DMS 273 (cell line): ENCODE results near the gene PPP3CA.

ENCODE experiments used
- DNase-seq: peaks from one replicate; lab custom pipeline; 2025; ENCODE audit not compliant: unreplicated experiment; lab: John Stamatoyannopoulos, UW

The PPP3CA gene

DNA sequence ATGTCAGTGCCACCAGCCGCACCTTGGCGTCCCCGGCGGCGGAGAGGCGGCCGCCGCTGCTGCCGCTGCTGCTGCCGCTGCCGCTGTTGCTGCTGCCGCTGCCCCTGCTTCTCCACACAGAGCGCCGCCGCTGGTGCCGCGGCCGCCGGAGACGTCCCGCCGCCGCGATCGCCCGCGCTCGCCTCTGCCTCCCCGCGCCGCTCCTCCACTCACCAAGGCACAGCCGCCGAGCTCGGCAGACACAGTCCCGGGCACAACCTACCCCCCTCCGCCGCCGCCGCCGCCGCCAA lies at the start of gene PPP3CA:
Gene PPP3CA (minus strand): TSS at position 260 of the 290 bp plus-strand sequence.
- DNase-seq = no peak

- no peak for DNase-seq
Measured at GRCh38 chr4:101393256-101393655, 45.9 kb upstream of the PPP3CA start.

DNA sequence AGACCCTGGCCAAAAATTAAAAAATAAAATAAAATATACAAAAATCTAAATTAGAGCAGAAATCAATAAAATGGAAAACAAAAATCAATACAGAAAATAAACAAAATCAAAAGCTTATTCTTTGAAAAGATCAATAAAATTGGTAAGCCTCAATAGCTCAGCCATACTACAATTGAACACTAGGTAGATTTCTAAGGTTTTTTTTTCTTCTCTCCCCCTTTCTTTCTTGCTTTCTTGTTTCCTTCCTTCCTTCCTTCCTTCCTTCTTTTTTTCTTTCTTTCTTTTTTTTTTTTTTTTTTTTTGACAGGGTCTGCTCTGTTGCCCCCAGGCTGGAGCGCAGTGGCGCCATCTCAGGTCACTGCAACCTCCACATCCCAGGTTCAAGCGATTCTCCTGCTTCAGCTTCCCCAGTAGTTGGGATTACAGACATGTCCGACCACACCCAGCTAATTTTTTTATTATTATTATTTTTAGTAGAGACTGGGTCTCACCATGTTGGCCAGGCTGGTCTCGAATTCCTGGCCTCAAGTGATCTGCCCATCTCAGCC lies 23.4 kb upstream of the PPP3CA start:
- DNase-seq = no peak

DNA sequence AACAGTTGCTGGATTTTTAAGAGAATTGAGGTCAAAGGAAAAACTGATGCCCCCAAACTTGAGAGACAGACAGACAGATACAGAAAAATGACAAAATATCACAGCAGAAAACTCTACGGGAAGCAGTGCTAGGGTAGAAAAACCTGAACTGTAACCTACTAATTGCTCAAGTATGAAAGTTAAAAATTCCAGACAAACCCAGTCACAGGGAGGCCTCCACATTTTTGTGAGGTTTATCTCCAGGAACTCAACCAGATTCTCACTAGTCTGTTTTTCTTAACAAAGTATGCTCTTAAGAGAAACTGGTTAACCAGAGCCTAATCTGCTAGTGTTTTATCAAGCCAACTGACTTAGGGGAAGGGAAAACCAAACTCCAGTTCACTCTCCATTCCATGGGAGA lies 19.9 kb upstream of the PPP3CA start:
- no peak for DNase-seq

GRCh38 chr4:101366331-101366730 lies 19.0 kb upstream of the PPP3CA start:
- DNase-seq = no peak

GRCh38 chr4:101357751-101358150 lies 10.4 kb upstream of the PPP3CA start:
- no peak for DNase-seq

DNA sequence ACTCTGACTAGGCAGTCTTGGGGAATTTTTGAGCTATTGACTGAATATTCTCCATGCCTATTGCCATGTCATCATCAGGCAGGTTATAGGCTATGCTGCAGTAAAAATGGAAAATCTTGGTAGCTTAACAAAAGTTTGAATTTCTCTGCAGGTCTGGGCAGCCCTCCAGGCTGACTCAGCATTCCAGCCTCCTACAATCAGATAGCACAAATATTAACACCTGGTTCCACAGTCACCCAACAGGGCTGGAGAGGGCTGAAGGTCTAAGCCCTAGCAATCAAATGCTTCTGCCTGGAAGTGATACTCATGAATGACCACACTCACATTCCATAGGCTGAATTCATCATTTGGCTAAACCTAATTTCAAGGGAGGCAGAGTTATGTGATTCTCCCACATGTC lies 9.6 kb upstream of the PPP3CA start:
- DNase-seq = peak; percentile 14

- DNase-seq = no peak
Measured at GRCh38 chr4:101355767-101356702, 8.7 kb upstream of the PPP3CA start.

DNA sequence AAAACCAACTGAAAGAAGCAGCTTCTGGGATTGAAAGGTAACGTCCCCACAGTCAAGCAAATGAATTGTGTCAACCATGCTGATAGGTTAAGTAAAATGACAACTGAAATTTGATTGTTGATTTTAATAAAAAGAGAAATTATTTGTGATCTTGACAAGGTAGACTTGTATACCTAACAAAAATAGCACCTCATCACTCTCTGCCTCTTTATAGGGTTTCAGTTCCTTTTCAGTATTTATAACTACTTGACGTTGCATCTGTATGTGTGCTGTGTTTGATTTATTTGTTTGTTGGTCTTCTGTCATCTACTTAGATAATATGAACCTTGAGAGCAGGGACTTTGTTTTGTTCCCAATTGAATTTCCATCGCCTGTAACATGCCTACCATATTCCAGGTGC lies 7.9 kb upstream of the PPP3CA start:
- no peak for DNase-seq

GRCh38 chr4:101349801-101350064 lies 2.4 kb upstream of the PPP3CA start:
- DNase-seq = no peak

DNA sequence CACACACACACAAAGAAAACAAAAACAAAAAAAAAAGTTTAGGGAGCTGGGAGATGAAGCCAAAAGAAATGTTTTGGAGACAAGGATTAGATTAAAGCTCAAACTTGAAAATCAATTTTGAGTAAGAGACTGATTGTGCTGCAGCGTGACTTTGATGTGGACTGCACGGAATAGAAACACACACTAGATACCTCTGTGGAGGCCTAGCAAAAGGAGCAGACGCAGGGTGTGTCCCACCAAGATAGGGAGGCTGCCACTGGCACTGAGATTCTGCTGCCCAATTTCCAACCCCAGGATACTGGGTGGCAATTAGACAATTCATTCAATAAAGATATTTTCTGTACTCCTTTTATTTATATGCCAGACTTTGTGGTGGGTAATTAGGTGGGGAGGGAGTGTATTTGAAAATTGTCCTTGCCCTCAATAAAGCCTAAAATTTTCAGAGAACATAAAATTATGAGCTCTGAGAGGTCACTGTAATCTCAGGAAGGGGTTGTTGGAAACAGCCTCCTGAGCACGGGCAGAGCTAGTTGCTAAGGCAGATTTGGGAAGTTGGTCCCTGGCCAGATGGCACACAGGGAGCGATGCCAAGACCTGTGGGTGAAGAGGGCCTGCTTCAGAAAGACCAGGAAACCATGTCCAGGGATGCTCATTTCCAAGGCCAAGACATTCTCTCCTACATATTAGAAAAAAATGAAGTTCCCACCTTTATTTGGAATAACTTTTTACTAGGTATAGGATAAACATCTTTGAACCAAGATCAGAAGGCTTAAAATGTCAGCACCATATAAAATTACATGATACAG lies 1.9 kb upstream of the PPP3CA start:
- DNase-seq = peak; percentile 92

- DNase-seq = peak; percentile 68
Measured at GRCh38 chr4:101348367-101348827, 1.1 kb upstream of the PPP3CA start.

DNA sequence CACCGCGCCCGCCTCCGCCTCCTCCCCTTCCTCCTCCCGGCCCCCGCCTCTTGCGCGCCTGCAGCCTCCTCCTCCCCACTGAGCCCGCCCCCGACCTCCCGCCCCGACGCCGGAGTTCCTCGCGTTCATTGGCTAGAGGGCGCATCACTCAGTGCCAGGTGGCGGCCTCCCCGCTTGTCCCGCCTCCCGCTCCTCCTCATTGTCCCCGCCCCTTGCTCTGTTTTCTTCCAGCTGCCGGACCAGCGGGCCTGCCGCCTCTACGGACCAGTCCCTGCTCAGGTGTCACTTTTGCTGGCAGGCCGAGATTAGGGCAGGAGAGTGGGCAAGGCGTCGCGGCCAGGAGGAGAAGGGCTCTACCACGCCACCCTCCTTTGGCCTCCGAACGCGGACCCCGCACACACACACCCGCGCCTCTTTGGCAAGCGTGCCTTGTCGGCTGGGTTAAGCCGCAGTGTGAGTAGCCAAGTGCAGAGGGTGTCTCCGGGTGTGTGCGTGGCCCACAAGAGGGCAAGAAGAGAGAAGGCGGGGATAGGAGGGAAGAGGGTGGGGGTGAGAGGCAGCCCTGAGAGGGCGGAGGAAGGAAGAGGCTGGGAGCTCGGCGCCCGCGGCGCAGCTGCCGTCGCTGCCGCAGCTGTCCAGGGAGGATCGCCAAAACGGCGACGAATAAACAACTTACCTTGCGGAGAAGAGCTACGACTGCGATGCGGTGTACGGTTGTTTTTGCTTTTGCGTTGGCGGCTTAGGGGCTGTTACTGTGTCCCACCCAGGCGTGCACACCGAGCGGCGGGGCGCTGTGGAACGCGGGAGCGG lies 436 bp upstream of the PPP3CA start:
- DNase-seq = peak; percentile 96

DNA sequence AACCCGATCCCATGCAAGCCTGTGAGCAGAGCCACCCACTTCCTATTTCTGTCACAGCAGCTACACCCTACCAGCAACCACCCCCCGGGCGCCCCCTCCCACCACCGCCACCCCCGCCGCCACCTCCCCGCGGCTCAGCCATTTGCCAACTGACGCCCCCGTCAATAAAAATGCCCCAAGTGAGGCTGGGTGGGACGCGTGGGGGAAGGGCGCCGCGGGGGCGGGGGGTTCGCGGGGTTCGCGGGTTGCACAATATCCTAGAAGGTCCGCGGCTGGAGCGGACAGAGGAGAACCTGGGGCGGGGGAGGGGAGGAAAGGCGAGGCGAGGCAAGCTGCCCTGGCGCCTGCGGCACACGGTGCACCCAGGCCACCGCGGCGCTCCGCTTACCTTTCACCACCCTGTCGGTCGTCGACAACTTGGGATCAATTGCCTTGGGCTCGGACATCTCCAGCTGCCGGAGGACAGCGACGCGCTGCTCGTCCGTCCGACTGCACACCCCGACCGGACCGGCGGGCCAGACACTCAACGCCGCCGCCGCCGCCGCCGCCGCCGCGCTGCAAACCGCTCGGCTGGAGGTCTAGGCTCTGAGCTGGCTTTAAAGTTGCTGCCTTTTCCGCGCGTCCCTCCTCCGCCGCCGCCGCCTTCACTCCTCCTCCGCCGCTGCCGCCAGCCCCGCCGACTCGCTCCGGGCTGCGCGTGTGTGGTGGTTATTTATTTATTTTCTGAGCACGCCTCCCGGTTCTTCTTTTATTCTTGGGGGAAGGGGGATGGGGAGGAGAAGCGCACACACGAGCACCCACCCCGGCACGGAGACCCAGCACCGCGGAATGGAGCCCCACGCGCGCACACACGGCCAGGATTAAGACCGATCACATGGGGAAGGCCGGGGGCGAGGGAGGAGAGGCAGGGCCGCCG lies 717 bp downstream of the PPP3CA start:
- peak; percentile 68 for DNase-seq

DNA sequence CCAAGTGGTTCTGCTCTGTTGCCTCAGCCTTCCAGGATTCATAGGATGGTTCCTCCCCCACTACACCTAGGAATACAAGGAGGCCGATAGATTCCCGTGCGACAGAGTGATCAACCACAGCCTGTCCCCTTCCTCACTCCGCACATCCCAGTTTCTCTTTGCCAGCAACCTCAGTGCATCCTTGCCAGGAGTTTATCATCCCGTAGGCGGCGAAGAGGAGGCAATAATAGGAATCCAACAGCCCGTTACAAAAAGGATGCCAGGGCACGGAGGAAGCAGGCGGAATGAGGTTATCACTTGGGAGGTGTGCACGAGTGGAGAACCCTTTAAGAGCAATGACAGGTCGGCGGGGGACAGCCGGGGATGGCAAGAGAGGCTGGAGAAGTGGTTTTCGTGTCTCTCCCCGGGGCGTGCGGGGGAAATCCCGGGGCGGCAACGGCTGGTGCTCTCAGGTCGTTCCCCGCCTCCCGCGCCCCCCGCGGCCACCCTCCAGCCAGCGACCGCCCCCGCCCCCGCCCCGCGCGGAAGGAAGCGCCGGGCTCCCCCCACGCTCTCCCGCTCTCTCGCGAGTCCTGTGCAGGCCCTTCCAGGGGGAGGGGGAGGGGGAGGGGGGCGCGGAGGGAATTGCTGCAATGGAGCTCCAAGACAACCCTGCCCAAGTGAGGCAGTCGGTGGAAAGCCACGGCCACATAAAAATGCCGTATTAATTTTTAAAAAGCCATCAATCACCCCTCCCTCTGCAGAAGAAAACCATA lies 1.6 kb downstream of the PPP3CA start:
- peak; percentile 77 for DNase-seq

- DNase-seq = no peak
Measured at GRCh38 chr4:101345271-101345595, 2.1 kb downstream of the PPP3CA start.

GRCh38 chr4:101339332-101339731 lies 8.0 kb downstream of the PPP3CA start:
- DNase-seq = no peak

DNA sequence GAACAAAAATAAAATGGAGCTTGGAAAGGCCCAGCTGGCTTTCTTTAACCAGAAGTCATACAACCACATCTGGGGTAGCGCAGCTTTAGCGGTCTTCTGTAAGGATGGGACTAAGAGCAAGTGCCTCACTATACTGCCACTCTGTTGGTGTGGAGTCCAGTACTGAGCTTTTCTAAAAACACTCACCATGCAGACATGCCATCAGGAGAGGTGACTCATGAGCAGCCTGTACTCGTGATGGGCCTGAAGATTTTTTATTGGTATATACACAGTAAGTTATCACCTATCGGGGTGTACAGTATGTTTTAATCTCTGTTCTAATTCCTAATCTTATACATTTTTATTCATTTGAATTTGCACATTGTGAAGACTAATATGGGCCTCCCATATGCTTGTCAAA lies 9.6 kb downstream of the PPP3CA start:
- DNase-seq = no peak

DNA sequence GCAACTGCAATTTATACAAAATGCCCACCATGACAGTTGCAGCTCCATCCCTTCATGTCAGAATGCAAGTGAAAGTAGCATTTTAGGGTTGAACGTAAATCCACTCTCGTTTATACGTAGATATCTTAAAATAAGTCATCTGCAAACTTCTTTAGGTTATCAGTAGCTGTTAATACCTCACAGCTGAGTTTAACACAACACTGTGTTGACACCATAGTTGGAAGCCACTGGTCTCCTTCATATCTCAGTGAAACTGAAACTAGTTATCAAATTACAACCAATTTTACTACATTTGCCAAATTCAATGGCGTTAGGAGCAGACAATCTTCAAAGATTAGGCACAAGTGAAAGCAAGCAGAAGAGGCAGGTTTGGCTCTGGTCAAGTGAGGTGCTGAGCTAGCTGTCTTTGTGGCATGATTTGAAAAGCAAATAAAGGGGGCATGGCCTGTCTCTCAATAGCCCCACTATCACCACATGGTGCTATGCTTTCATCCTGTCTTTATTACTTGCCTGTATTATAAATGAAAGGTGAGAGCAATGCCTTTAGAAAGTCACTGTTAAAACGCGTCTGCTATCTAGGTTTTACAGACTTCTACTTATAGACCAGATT lies 12.3 kb downstream of the PPP3CA start:
- no peak for DNase-seq
